ENCODE data around the gene PTPN11. TPM values are rescaled to one million over a fixed set of nuclear protein-coding genes. Genes with fewer than 3 reads are reported as not detected.

The PTPN11 gene
- total and polyA plus RNA-seq, 2 donors (not counting 3 experiments of a cell fraction or from before 2014, with no cell fraction given), result 36.5 to 107 TPM

DNA sequence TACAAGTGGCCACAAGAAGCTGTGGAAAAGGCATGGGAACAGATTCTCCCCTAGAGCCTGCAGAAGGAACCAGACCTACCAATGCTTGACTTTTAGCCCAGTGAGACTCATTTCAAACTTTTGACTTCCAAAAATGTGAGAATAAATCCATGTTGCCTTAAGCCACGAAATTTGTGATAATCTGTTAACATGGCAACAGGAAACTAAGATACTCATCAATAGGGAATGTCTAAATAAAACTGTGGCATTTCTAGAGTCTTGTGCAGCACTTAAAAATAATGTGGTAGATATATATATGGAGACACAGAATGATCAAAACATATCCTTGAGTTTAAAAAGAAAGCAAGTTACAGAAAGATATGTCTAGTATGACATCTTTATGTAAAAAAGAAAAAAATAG is 48.5 kb upstream of the PTPN11 start:
- Histone ChIP-seq H3K9ac (replicated peaks; ENCODE audit: extremely low read depth, insufficient read depth, low read length) (no peak overlapping the region), H3K36me3 (ENCODE audit: control insufficient read depth in 2 of 2, extremely low read depth in 1 of 2, insufficient read depth in 2 of 2, low read length in 2 of 2) (no peaks in the 10 kb centered on the region), H3K27ac (ENCODE audit: insufficient read depth, low read depth, low read length) (no peak overlapping the region), H3K9me1 (replicated peaks; ENCODE audit: control insufficient read depth, extremely low read depth, insufficient read depth, low read length) (no peaks in the 10 kb centered on the region), H3K4me2 (ENCODE audit: insufficient read depth, low read length) (no peak overlapping the region), H3K27me3 (ENCODE audit: control insufficient read depth in 2 of 2, insufficient read depth in 2 of 2, low read length in 2 of 2) (no peaks in the 10 kb centered on the region), H2AFZ (ENCODE audit: low read depth, low read length) (no peak overlapping the region), H3K79me2 (ENCODE audit: control insufficient read depth, insufficient read depth, low read length) (peaks cover 30% of the 10 kb centered on the region), H3K9me3 (replicated peaks; ENCODE audit: control insufficient read depth, insufficient read depth, low read length) (no peaks in the 10 kb centered on the region), H3K4me3 (replicated peaks in 1 of 3; ENCODE audit: insufficient read depth in 1 of 3, low read depth in 1 of 3, low read length in 3 of 3) (no peak overlapping the region), H3K4me1 (ENCODE audit: control insufficient read depth, extremely low read depth, insufficient read depth, low read length) (no peaks in the 10 kb centered on the region), H4K20me1 (replicated peaks; ENCODE audit: control insufficient read depth, extremely low read depth, insufficient read depth, low read length) (peaks cover 2% of the 10 kb centered on the region)
- ChIA-PET POLR2A (no interaction called here), CTCF (no interaction called here)
- no TSS peak for BruUV-seq (replicated peaks)
- TF ChIP-seq FOS (IDR thresholded peaks at IDR 0.05; ENCODE audit: borderline replicate concordance, insufficient read depth, low read length) (no peak), JUN (IDR thresholded peaks at IDR 0.05; ENCODE audit: borderline replicate concordance, insufficient read depth, insufficient read length, low read depth) (no peak), GATA2 (IDR thresholded peaks at IDR 0.05; ENCODE audit: insufficient read depth, insufficient read length, low read depth, low read length) (no peak), POLR2A (IDR thresholded peaks at IDR 0.05; ENCODE audit: low read depth, low read length) (no peak), EZH2 (IDR thresholded peaks at IDR 0.05; ENCODE audit: borderline replicate concordance, low read depth, low read length, severe bottlenecking) (no peak), CTCF (IDR thresholded peaks at IDR 0.05; ENCODE audit: extremely low read depth in 1 of 2, insufficient read depth in 1 of 2, low read depth in 1 of 2, low read length in 2 of 2) (no peak), POLR2AphosphoS5 (IDR thresholded peaks at IDR 0.05; ENCODE audit: insufficient read depth, low read depth, low read length) (no peak), MYC (IDR thresholded peaks at IDR 0.05; ENCODE audit: low read depth, low read length) (no peak)
- TF ChIP-seq, protein P1, sequence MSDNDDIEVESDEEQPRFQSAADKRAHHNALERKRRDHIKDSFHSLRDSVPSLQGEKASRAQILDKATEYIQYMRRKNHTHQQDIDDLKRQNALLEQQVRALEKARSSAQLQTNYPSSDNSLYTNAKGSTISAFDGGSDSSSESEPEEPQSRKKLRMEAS (IDR thresholded peaks at IDR 0.05; ENCODE audit: insufficient read depth, insufficient read length), result no peak
- no peak for FAIRE-seq
- dilution Hi-C loops (cut with MboI; ENCODE audit: extremely low pct_ligation_motif_present, low sequenced_read_pairs), result no loop called here
- intact Hi-C loops (cut with micrococcal nuclease), result no loop called here
- no peak for DNase-seq (ENCODE audit: low read depth, low spot score)
